ENCODE data around the gene RIGI. TPM values are rescaled to one million over a fixed set of nuclear protein-coding genes. Genes with fewer than 3 reads are reported as not detected.

Gene RIGI
- total and polyA plus RNA-seq, 2 of the 13 experiments (the other 11 are each of a cell fraction or from before 2014, with no cell fraction given): 3.0 to 8.2 TPM

- TF ChIP-seq MED13 (CRISPR knock-in tag; IDR thresholded peaks at IDR 0.05) (peak; percentile 49; the same call in 1 of the 2 replicates), ZNF772 (CRISPR knock-in tag; IDR thresholded peaks at IDR 0.05) (peak; percentile 86; the same call in 1 of the 2 replicates), CC2D1A (CRISPR knock-in tag; IDR thresholded peaks at IDR 0.05) (no peak), EHMT2 (IDR thresholded peaks at IDR 0.05; ENCODE audit: borderline replicate concordance, low read depth, low read length) (no peak), DDIT3 (CRISPR knock-in tag; IDR thresholded peaks at IDR 0.05) (no peak), ZNF282 (IDR thresholded peaks at IDR 0.05; ENCODE audit: partially characterized antibody) (no peak), SMAD3 (CRISPR knock-in tag; IDR thresholded peaks at IDR 0.05) (peak; percentile 38; the same call in 1 of the 2 replicates), SPEN (CRISPR knock-in tag; IDR thresholded peaks at IDR 0.05; ENCODE audit: low read depth) (peak; percentile 90), KDM5B (CRISPR knock-in tag; IDR thresholded peaks at IDR 0.05; ENCODE audit: borderline replicate concordance) (peak; percentile 62; the same call in 1 of the 2 replicates), ZNF552 (CRISPR knock-in tag; IDR thresholded peaks at IDR 0.05; ENCODE audit: borderline replicate concordance) (0 out of 2 replicates have a peak, but pooled peaks have one; percentile 20), POGZ (CRISPR knock-in tag; IDR thresholded peaks at IDR 0.05) (peak; percentile 95), EED (CRISPR knock-in tag; IDR thresholded peaks at IDR 0.05) (peak; percentile 84; the same call in 1 of the 2 replicates), BORCS8-MEF2B (CRISPR knock-in tag; IDR thresholded peaks at IDR 0.05) (peak; percentile 45), ZNF710 (CRISPR knock-in tag; IDR thresholded peaks at IDR 0.05; ENCODE audit: borderline replicate concordance) (no peak), ZFP91 (CRISPR knock-in tag; IDR thresholded peaks at IDR 0.05; ENCODE audit: borderline replicate concordance) (peak; percentile 90), NRL (CRISPR knock-in tag; IDR thresholded peaks at IDR 0.05; ENCODE audit: borderline replicate concordance) (peak; percentile 55; the same call in 1 of the 2 replicates), YY1 (IDR thresholded peaks at IDR 0.05; ENCODE audit: insufficient read depth, insufficient replicate concordance, low read depth, low read length) (peak; percentile 64), EEA1 (CRISPR knock-in tag; IDR thresholded peaks at IDR 0.05; ENCODE audit: borderline replicate concordance) (no peak), ZNF800 (CRISPR knock-in tag; IDR thresholded peaks at IDR 0.05) (peak; percentile 35; the same call in 1 of the 2 replicates), CEBPB (IDR thresholded peaks at IDR 0.05; ENCODE audit: borderline replicate concordance, low read depth, low read length) (peak; percentile 91)
Observed at GRCh38 chr9:32572900-32573523, 47.0 kb upstream of the RIGI start, which contains the start of gene NDUFB6 (continued).

Data from HepG2 (cell line).